Lung microvascular endothelial cell (primary cell): ENCODE data around the gene CORO6. TPM values are rescaled to one million over a fixed set of nuclear protein-coding genes. Genes with fewer than 3 reads are reported as not detected.

Source experiments
- DNase-seq, 2 donors: peaks; one replicate each; pipeline versions ENCODE4 v3.0.0 to v3.0.0-alpha.2; 2010; ENCODE audit warnings: low read depth in 2 of 2
- total RNA-seq: library from RNA; depleted of rRNA; stranded (reverse); fragments of >200 nt; gene quantifications from 2 replicates; pipeline ENCODE4 v1.2.1, GENCODE V29; 2014

Gene CORO6
- total RNA-seq, 1 donor from 2014 or later, result 0.40 TPM

DNA sequence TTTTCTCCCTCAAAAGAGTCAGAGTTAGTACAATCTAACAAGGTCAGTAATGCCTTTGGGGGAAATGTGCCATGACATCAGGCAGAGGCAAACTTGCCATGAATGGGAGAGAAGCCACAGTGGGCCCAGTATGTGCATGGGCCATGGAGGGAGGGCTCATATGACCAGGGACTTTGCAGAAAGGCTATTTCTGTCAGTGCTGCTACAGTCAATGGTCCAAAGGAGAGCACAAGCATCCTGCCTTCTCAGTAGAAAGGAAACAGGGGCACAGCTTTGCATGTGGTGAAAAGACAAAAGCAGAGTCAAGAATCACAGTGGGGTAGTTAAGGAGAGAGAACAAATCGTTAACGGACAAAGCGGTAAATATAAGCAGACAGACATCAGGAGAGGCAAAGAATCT, 11.2 kb upstream of the CORO6 start:
- DNase-seq, result no peak

GRCh38 chr17:29630630-29631193, 8.0 kb upstream of the CORO6 start:
- no peak for DNase-seq

DNA sequence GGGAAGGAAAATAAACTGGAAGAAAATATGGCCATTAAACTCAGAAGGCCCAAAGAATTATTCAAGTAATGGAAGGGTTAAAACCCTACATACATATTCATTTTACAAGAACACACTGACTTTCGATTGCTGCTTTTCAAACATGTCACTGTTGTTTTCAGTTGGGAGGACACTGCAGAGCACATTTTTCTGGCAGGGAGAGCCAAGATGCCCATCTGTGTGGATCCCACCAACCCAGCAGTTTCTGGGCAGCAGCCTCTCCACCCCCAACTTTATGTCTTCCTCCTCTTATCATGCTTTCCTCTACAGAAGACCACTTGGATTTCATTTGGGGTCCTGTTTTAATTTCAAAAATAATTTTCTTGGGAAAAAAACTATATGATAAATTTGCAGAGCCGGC, 7.1 kb upstream of the CORO6 start:
- no peak for DNase-seq

DNA sequence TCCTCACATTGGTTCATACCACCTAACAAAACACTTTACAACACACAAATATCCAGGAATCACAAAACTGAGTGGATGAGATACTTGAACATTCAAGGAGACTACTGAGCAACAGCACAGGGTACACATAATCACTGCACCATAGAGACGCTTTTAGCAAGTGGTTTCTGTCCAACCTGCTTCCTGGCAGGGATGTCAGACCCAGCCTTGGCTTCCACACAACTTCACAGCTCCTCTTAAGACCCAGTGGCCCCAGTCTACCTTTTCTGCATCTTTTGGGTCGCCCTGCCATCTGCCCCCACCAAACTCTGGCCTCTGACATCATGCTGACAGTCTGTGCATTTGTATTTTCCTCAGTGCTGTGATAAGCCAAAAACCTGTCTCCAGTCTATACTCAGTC, 5.9 kb upstream of the CORO6 start:
- DNase-seq, result no peak

DNA sequence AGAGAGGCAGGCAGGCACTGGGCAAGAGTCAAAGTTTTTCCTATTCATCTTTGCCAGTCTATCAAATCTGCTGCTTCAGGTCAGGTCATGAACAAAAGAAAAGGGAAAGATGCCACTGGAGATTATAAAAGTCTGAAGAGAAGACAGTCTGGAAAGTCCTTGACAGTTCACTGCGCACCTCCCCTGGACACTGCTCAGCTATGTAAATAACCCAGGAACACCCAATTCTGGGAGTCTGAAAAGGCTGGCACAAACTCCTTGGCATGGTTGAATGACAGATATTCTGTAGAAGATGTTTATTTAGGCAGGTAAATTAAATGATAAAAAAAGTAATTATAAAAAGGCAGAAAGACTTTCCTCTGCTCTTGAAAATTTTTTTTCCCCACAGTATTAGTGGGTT, 5.2 kb upstream of the CORO6 start:
- no peak for DNase-seq

DNA sequence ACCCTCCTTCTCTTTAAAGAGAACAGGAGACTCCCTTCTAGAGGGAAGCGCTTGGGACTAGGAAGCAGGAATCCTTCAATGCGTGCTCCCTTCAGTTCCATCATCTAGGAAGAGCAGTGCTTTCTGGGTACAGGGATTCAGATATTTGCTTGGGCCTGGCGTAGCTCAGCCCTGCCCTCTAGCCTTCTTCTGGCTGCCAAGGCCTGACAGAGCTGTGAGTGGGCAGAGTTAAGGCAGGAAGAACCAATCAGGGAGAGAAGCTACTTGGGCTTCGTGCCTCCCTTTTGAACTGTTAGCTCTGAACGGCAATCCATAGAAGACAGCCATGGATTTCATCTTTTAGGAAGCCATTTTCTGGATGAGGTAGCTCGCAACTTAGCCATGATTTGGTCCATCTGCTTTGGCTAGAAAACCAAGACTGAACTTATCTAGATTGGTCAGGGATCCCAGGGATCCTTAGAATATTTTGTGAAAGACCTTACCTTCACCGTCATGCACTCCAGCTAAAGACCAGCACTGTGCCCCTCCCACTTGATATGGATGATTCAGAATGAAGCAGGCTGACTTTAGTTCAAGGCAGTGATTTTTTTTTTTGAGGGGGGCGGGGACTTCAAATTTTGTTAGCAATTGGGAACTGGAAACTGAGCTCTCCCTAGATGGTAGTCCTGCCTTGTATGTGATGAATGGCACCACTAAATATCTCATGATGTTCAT, 2.5 kb upstream of the CORO6 start:
- DNase-seq, result peak in 1 of 2 donors; percentile 46

- no peak for DNase-seq
Measured at GRCh38 chr17:29624586-29624985, 1.9 kb upstream of the CORO6 start.

GRCh38 chr17:29623283-29623647, 553 bp upstream of the CORO6 start:
- no peak for DNase-seq

DNA sequence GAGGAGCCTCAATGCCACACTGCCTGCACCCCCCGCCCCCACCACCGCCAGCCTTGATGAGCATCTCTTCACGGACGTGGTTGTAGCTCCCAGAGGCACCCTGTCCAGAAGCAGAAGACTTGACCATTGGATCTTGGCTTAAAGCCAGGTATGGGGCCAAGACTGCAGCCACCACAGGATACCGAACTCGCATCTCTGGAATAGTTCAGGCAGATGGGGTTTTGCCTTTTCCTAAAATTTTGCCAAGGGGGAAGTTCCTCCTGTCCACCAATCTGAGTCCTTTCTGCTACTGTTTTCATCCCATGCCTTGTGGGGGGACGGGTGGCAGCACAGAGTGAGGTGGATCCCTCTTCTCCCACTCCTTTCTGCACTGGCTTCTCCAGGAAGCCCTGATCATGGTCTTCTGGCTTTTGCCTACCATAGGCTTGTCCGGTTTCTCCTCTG, 939 bp downstream of the CORO6 start:
- DNase-seq, result no peak

- no peak for DNase-seq
Measured at GRCh38 chr17:29620779-29621500, 1.8 kb downstream of the CORO6 start.

GRCh38 chr17:29620271-29620670, 2.4 kb downstream of the CORO6 start:
- DNase-seq, result no peak

- DNase-seq, result peak; percentile 41 to 53
Measured at GRCh38 chr17:29619251-29619650, 3.5 kb downstream of the CORO6 start.

DNA sequence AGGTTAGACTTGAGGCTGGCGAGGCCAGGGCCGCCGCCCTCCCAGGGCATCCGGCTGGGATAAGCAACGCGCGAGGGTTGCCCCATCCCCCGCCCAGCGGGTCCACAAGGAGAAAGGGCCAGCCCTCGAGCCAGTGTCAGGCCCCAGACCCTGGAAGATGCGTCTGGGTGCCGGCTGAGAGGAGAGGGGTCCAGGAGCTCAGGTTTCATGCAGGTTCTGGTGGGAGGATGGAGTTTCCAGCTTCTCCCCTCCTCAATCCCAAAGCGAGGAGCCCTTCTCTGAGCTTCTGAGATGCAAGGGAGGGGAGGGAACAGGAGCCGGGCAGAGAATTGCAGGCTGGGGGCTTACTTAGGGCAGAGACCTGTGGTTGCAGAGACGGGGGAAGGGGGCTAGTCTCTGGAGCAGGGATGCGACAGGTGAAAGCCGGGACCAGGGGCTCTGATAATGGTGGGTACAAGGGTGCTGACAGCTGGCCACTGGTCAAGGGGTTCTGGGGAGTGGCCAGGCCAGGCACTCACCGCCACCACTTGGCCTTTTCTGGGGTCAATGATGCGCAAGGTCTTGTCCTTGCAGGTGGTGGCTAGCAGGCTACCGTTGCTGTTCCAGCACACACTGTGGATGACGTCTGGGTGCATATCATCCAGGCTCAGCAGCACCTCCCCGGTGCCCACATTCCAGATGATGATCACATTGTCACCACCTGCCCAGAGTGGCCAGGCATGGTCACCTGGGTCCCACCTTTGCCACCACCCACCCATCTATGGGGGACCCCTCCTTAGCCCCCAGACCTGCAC, 4.2 kb downstream of the CORO6 start:
- no peak for DNase-seq

- DNase-seq, result peak; percentile 61 to 72
Measured at GRCh38 chr17:29617481-29618271, 5.0 kb downstream of the CORO6 start.

GRCh38 chr17:29617125-29617480, 5.6 kb downstream of the CORO6 start:
- DNase-seq, result peak; percentile 86 to 93

DNA sequence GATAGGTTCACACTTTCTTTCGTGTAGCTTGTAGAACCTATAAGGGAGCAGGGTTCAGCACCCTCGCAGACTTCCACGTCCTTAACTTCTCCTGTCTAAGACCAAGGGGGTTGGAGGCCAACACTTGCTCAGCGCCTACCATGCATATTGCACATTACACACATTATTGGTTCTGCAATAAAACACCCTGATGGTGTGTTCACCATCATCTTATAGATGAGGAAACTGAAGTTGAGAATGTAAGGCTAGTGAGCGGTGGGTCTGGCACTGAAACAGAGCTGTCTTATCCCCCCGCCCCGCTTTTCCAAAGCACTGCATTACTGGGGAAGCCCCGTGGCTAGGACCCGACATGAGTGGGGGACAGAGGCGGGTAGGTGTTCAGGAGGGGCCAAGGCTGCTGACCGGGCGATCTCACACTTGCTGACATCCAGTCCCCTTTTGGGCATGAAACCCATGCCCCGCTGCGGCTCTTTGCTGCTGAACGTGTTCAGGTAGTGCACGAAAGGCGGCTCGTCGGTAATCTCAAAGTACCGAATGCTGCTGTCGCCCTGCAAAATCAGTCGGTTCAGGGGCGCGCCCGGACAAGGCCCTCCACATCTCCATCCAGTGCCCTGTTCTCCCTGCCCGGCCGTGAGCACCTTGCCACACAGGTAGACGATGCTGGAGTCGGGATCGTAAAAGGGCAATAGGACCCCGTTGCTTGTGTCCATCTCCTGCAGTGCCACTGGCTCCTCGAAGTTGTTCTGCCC, 6.2 kb downstream of the CORO6 start:
- no peak for DNase-seq

GRCh38 chr17:29615492-29616299, 7.0 kb downstream of the CORO6 start:
- peak; percentile 87 to 90 for DNase-seq

DNA sequence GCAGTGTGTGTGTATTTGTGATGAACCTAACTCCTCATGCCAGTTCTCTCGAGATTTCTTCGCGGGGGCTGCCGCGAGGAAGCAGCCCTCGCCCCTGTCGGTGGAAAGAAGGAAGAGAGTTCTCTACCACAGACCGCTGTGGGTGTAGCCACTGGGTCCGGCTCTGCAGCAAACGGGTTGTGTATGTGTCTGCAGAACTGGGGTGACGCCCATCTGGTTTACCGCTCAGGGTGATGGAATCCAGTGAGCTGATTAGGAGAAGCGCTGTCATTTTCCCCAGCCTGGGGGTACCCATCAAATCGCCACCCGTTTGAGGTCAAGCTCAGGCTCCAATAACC, 7.7 kb downstream of the CORO6 start:
- no peak for DNase-seq

DNA sequence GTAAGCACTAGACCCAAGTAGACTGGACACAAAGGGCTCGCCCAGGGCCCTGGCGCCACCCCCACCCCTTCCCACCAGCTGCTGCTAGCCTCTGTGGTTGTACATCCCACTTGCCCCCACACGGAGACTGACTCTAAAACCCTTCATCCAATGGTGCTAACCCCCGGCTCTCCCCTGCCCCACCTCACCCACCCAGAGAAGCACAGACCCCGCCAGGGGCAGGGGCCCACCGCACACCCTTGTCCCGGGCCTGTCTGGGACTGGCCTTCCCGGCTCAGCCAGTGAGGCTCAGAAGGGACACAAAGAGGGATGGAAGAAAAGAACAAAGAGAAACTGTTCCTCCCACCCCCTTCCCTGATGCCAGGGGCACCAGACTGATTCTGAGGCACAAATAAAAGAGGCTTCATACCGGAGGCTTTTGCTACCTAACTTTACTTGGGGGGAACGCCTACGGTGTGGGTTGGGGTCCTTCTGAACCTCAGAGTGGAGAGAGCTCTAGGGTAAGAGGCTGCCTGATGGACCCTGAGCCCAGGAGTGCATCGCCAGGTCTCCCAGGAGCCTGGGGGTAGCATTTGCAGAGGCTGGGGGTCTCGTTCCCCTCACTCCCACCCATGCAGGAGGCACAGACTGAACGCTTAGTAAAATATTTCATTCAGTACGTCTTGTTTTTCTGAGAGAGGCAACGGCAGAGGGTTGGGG, 8.2 kb downstream of the CORO6 start:
- DNase-seq, result no peak
